ENCODE results near the gene POTEG. TPM values are rescaled to one million over a fixed set of nuclear protein-coding genes. Genes with fewer than 3 reads are reported as not detected.
"Not testable (repeated sequence)": the region's sequence is repeated elsewhere in the genome, so short reads cannot be mapped to it uniquely, and the experiment has no call there.

The POTEG gene
- polyA plus RNA-seq (2013) = not detected in 2 replicates

- not testable (repeated sequence) for H2BK12ac ChIP-seq (ENCODE audit: low read length); H3K79me1 ChIP-seq (ENCODE audit: low read length); H3K4ac ChIP-seq (ENCODE audit: low read depth, low read length); H2BK120ac ChIP-seq (ENCODE audit: insufficient read depth, low read length, poor library complexity); H3K4me1 ChIP-seq (ENCODE audit: control insufficient read depth in 1 of 2, insufficient read depth in 2 of 2, low read length in 2 of 2); H2BK5ac ChIP-seq (ENCODE audit: low read depth, low read length, poor library complexity); H3K9ac ChIP-seq (ENCODE audit: low read length); H3K36me3 ChIP-seq (ENCODE audit: control insufficient read depth in 1 of 2, insufficient read depth in 2 of 2, low read length in 2 of 2); H4K91ac ChIP-seq (ENCODE audit: low read depth, low read length); H4K8ac ChIP-seq (ENCODE audit: low read depth, low read length); H3K9me3 ChIP-seq (ENCODE audit: insufficient read depth, low read depth, low read length); H3K18ac ChIP-seq (ENCODE audit: low read length); H2AK5ac ChIP-seq (ENCODE audit: low read length); H3K4me2 ChIP-seq (ENCODE audit: low read length); H3K79me2 ChIP-seq (ENCODE audit: control insufficient read depth, insufficient read depth, low read length, poor library complexity); H3K27ac ChIP-seq (ENCODE audit: low read depth, low read length); H3K23ac ChIP-seq (ENCODE audit: low read length); H4K12ac ChIP-seq (ENCODE audit: low read depth, low read length); H3K4me3 ChIP-seq (ENCODE audit: low read depth, low read length); DNase-seq; H2AFZ ChIP-seq (ENCODE audit: insufficient read depth, low read length, poor library complexity); H3K27me3 ChIP-seq (ENCODE audit: insufficient read depth, low read length); H3K14ac ChIP-seq (ENCODE audit: low read length)
- no CpG with 5 or more reads among the region's 12 CpGs for WGBS (ENCODE audit: extremely low coverage, insufficient coverage, insufficient read length)
These were observed at the start of gene POTEG for GRCh38 chr14:19434241-19434640. TSS of gene POTEG (minus strand) at chr14:19434341. CDS start at chr14:19434289, 52 bp downstream.

DNA sequence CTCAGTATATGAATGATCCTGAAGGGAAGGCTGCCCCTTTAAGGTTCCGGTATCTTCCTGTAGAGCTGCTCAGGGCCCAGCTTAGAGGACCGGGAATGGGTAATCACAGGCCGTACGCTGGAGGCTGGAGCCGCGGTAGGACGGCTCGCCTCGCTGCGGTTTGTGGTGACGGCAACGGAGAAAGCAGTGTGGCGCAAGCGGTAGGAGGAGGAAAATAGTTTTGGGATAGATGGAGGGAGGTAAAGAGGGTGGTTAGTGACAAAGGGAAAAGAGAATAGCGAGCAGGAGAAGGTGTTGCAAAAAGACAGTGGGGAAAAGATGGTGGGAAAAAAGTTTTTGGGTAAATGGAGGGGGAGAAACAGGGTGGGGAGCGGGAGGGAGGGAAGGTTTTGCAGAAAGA, 48.0 kb upstream of the POTEG start:
- H2AK5ac ChIP-seq (ENCODE audit: low read length); H3K36me3 ChIP-seq (ENCODE audit: control insufficient read depth in 1 of 2, insufficient read depth in 2 of 2, low read length in 2 of 2); DNase-seq; H4K91ac ChIP-seq (ENCODE audit: low read depth, low read length); H2BK120ac ChIP-seq (ENCODE audit: insufficient read depth, low read length, poor library complexity); H3K9ac ChIP-seq (ENCODE audit: low read length); H3K79me1 ChIP-seq (ENCODE audit: low read length); H3K27ac ChIP-seq (ENCODE audit: low read depth, low read length); H2AFZ ChIP-seq (ENCODE audit: insufficient read depth, low read length, poor library complexity); H3K4ac ChIP-seq (ENCODE audit: low read depth, low read length); H3K4me1 ChIP-seq (ENCODE audit: control insufficient read depth in 1 of 2, insufficient read depth in 2 of 2, low read length in 2 of 2); H2BK5ac ChIP-seq (ENCODE audit: low read depth, low read length, poor library complexity); H3K9me3 ChIP-seq (ENCODE audit: insufficient read depth, low read depth, low read length); H2BK12ac ChIP-seq (ENCODE audit: low read length); H3K4me2 ChIP-seq (ENCODE audit: low read length); H3K23ac ChIP-seq (ENCODE audit: low read length); H3K79me2 ChIP-seq (ENCODE audit: control insufficient read depth, insufficient read depth, low read length, poor library complexity); H4K12ac ChIP-seq (ENCODE audit: low read depth, low read length); H3K4me3 ChIP-seq (ENCODE audit: low read depth, low read length); H4K8ac ChIP-seq (ENCODE audit: low read depth, low read length); H3K27me3 ChIP-seq (ENCODE audit: insufficient read depth, low read length); H3K14ac ChIP-seq (ENCODE audit: low read length); H3K18ac ChIP-seq (ENCODE audit: low read length): not testable (repeated sequence)
- no CpG with 5 or more reads among the region's 16 CpGs for WGBS (ENCODE audit: extremely low coverage, insufficient coverage, insufficient read length)

DNA sequence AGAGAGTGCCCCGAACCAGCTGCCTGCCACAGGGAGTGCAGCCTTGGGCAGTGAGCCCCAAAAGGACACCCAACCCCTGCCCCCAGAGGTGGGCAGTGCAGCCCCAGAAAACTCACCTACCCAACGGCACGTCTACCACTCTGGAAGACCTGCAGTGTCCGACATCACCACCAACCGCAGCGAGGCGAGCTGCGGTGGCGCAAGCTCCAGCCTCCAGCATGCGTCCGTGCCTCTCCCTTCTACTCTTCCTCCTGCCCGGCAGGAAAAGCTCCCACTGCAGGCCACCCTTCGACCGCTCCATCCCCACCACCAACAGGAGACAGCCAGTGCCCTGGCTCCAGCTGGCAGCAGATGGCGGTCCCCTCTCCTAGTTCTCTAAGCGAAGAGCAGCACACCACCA, 47.3 kb upstream of the POTEG start:
- H2AFZ ChIP-seq (ENCODE audit: insufficient read depth, low read length, poor library complexity); H3K9me3 ChIP-seq (ENCODE audit: insufficient read depth, low read depth, low read length); H3K4ac ChIP-seq (ENCODE audit: low read depth, low read length); H4K8ac ChIP-seq (ENCODE audit: low read depth, low read length); H4K91ac ChIP-seq (ENCODE audit: low read depth, low read length); H2BK12ac ChIP-seq (ENCODE audit: low read length); H3K27ac ChIP-seq (ENCODE audit: low read depth, low read length); H3K18ac ChIP-seq (ENCODE audit: low read length); H3K36me3 ChIP-seq (ENCODE audit: control insufficient read depth in 1 of 2, insufficient read depth in 2 of 2, low read length in 2 of 2); H3K9ac ChIP-seq (ENCODE audit: low read length); H3K27me3 ChIP-seq (ENCODE audit: insufficient read depth, low read length); H3K4me1 ChIP-seq (ENCODE audit: control insufficient read depth in 1 of 2, insufficient read depth in 2 of 2, low read length in 2 of 2); H4K12ac ChIP-seq (ENCODE audit: low read depth, low read length); H3K14ac ChIP-seq (ENCODE audit: low read length); H3K23ac ChIP-seq (ENCODE audit: low read length); DNase-seq; H3K4me2 ChIP-seq (ENCODE audit: low read length); H3K79me1 ChIP-seq (ENCODE audit: low read length); H2AK5ac ChIP-seq (ENCODE audit: low read length); H2BK120ac ChIP-seq (ENCODE audit: insufficient read depth, low read length, poor library complexity); H2BK5ac ChIP-seq (ENCODE audit: low read depth, low read length, poor library complexity); H3K4me3 ChIP-seq (ENCODE audit: low read depth, low read length); H3K79me2 ChIP-seq (ENCODE audit: control insufficient read depth, insufficient read depth, low read length, poor library complexity): not testable (repeated sequence)
- WGBS (ENCODE audit: extremely low coverage, insufficient coverage, insufficient read length) = no CpG with 5 or more reads among the region's 16 CpGs

- not testable (repeated sequence) for H4K12ac ChIP-seq (ENCODE audit: low read depth, low read length); H2BK120ac ChIP-seq (ENCODE audit: insufficient read depth, low read length, poor library complexity); H3K9ac ChIP-seq (ENCODE audit: low read length); H3K36me3 ChIP-seq (ENCODE audit: control insufficient read depth in 1 of 2, insufficient read depth in 2 of 2, low read length in 2 of 2); H3K18ac ChIP-seq (ENCODE audit: low read length); H3K4me2 ChIP-seq (ENCODE audit: low read length); H2AFZ ChIP-seq (ENCODE audit: insufficient read depth, low read length, poor library complexity); DNase-seq; H3K23ac ChIP-seq (ENCODE audit: low read length); H3K9me3 ChIP-seq (ENCODE audit: insufficient read depth, low read depth, low read length); H4K91ac ChIP-seq (ENCODE audit: low read depth, low read length); H2BK5ac ChIP-seq (ENCODE audit: low read depth, low read length, poor library complexity); H3K14ac ChIP-seq (ENCODE audit: low read length); H2BK12ac ChIP-seq (ENCODE audit: low read length); H3K27me3 ChIP-seq (ENCODE audit: insufficient read depth, low read length); H3K4me3 ChIP-seq (ENCODE audit: low read depth, low read length); H3K4ac ChIP-seq (ENCODE audit: low read depth, low read length); H4K8ac ChIP-seq (ENCODE audit: low read depth, low read length); H3K27ac ChIP-seq (ENCODE audit: low read depth, low read length); H3K79me2 ChIP-seq (ENCODE audit: control insufficient read depth, insufficient read depth, low read length, poor library complexity); H3K4me1 ChIP-seq (ENCODE audit: control insufficient read depth in 1 of 2, insufficient read depth in 2 of 2, low read length in 2 of 2); H3K79me1 ChIP-seq (ENCODE audit: low read length); H2AK5ac ChIP-seq (ENCODE audit: low read length)
- WGBS (ENCODE audit: extremely low coverage, insufficient coverage, insufficient read length) = no CpG with 5 or more reads among the region's 5 CpGs
These were observed 46.4 kb upstream of the POTEG start for GRCh38 chr14:19480491-19480890.
